ENCODE data around the gene SYNGR1.

DNA sequence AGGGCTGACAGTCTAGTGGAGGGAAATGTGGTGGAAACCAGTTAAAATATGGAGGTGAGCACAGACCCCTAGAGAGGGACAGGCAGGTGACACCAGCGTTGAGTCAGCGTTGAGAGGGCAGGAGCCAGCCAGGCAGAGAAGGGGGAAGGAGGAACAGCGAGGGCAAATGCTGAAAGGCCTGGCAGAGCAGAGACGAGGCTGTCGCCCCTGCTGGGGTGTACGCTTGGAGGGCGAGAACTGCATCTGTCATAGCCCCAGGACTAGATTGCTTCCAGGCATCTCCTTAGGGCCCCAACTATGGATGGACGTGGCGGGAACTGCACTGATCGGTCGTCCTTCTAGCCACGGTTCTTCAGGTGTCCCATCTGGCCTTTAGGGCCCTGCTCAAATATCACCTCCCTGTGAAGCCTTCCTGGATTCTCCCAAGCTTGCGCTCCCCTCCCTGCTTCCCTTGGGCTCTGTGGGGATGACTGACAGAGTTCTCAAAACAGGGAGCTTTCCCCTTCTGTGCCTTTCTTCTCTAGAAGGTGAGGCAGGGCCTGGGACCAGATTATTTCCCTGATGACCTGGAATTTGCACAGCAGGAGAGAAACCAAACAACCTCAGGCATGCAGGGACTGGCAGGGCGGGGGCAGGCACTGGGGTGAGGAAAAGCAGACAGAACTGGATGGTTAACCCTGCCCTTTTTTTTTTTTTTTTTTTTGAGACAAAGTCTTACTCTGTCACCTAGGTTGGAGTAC, 11.1 kb downstream of the SYNGR1 start:
- TF ChIP-seq, protein P1, sequence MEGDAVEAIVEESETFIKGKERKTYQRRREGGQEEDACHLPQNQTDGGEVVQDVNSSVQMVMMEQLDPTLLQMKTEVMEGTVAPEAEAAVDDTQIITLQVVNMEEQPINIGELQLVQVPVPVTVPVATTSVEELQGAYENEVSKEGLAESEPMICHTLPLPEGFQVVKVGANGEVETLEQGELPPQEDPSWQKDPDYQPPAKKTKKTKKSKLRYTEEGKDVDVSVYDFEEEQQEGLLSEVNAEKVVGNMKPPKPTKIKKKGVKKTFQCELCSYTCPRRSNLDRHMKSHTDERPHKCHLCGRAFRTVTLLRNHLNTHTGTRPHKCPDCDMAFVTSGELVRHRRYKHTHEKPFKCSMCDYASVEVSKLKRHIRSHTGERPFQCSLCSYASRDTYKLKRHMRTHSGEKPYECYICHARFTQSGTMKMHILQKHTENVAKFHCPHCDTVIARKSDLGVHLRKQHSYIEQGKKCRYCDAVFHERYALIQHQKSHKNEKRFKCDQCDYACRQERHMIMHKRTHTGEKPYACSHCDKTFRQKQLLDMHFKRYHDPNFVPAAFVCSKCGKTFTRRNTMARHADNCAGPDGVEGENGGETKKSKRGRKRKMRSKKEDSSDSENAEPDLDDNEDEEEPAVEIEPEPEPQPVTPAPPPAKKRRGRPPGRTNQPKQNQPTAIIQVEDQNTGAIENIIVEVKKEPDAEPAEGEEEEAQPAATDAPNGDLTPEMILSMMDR (conservative IDR thresholded peaks at IDR 0.05 in 1 of 2, IDR thresholded peaks at IDR 0.05 in 1 of 2; ENCODE audit: extremely low read depth in 1 of 2, insufficient read depth in 1 of 2, low read depth in 1 of 2, low read length in 2 of 2) = no peak
- TF ChIP-seq EZH2 (IDR thresholded peaks at IDR 0.05; ENCODE audit: borderline replicate concordance, low read length) = no peak
